A673 (cell line): ENCODE measurements around the gene SUN3. TPM values are rescaled to one million over a fixed set of nuclear protein-coding genes. Genes with fewer than 3 reads are reported as not detected.

ENCODE experiments used
- BruUV-seq: library from RNA; stranded (reverse); fragments of 400-500 nt; replicated peaks from 2 replicates; lab custom pipeline; 2021; lab: Mats Ljungman, UMichigan
- CTCF ChIA-PET: fragments of 300-600 bp; sonication (Branson Sonifier 250); formaldehyde crosslinking; loops from one replicate; lab custom pipeline; 2022; ENCODE audit warnings: antibody characterized with exemption; lab: Charles Lee
- POLR2A ChIA-PET: fragments of 300-600 bp; sonication (Branson Sonifier 250); formaldehyde crosslinking; loops from one replicate; lab custom pipeline; 2022; ENCODE audit warnings: antibody characterized with exemption; ENCODE audit not compliant: low non-redundant PET; lab: Charles Lee
- DNase-seq: peaks from one replicate; pipeline ENCODE4 v3.0.0-alpha.2; 2015; ENCODE audit warnings: low spot score
- H3K27ac ChIP-seq: fragments of 200-600 bp; sonication (generic); 2 replicates; pipeline ENCODE4 v1.5.1; 2016; ENCODE audit warnings: mixed run types, low read depth, mild to moderate bottlenecking, mixed read lengths, antibody characterized with exemption, low read length; ENCODE audit not compliant: poor library complexity, severe bottlenecking
- H3K27me3 ChIP-seq: fragments of 200-600 bp; sonication (generic); replicated peaks from 2 replicates; pipeline ENCODE4 v1.6.1; 2017; ENCODE audit warnings: mixed run types, low read depth, mild to moderate bottlenecking, mixed read lengths, antibody characterized with exemption, low read length; ENCODE audit not compliant: insufficient read depth, poor library complexity
- H3K36me3 ChIP-seq: fragments of 200-600 bp; sonication (generic); 2 replicates; pipeline ENCODE4 v1.6.1; 2016; ENCODE audit warnings: mixed run types, mild to moderate bottlenecking, mixed read lengths, antibody characterized with exemption, low read length; ENCODE audit not compliant: insufficient read depth, poor library complexity, severe bottlenecking
- H3K4me1 ChIP-seq: fragments of 200-600 bp; sonication (generic); 2 replicates; pipeline ENCODE4 v1.6.1; 2017; ENCODE audit warnings: mixed run types, mild to moderate bottlenecking, mixed read lengths, antibody characterized with exemption, low read length; ENCODE audit not compliant: insufficient read depth, poor library complexity, severe bottlenecking
- H3K4me3 ChIP-seq: fragments of 200-600 bp; sonication (generic); 2 replicates; pipeline ENCODE4 v1.5.1; 2016; ENCODE audit warnings: low read depth, mixed run types, mild to moderate bottlenecking, mixed read lengths, low read length; ENCODE audit not compliant: poor library complexity, severe bottlenecking
- H3K9me3 ChIP-seq: fragments of 200-600 bp; sonication (generic); 2 replicates; pipeline ENCODE4 v1.6.1; 2016; ENCODE audit warnings: mixed run types, low read depth, mild to moderate bottlenecking, mixed read lengths, antibody characterized with exemption, low read length; ENCODE audit not compliant: poor library complexity, severe bottlenecking
- EZH2 ChIP-seq: fragments of 200-600 bp; sonication (generic); IDR thresholded peaks from 2 replicates; pipeline ENCODE4 v1.6.1; 2017; ENCODE audit warnings: borderline replicate concordance, low read depth, mild to moderate bottlenecking, mixed read lengths, antibody characterized with exemption, low read length; ENCODE audit not compliant: poor library complexity, severe bottlenecking
- intact Hi-C: fragments of 100-400 bp; cut with micrococcal nuclease; formaldehyde crosslinking; loops from one replicate; pipeline ENCODE4 v1.10.0; 2022; ENCODE audit not compliant: unreplicated experiment
- total RNA-seq: library from RNA; stranded (reverse); gene quantifications from 2 replicates; pipeline ENCODE4 v1.2.3, GENCODE V29; 2021
- TF ChIP-seq, protein P1 (sequence below): fragments of 300-800, 200-600 bp; sonication (generic); conservative IDR thresholded peaks from 2 replicates; pipeline ENCODE4 v1.5.1; 2017; ENCODE audit warnings: low read depth, mild to moderate bottlenecking, antibody characterized with exemption, low read length, moderate library complexity, mixed read lengths

SUN3 gene
- total RNA-seq, 1 experiment from 2014 or later: not detected

GRCh38 chr7:47952224-47952623 is 76.7 kb downstream of the SUN3 start:
- H3K4me1 ChIP-seq: no peaks in the 10 kb centered on the region
- ChIA-PET CTCF (no interaction called here), POLR2A (no interaction called here)
- no peak for TF ChIP-seq EZH2
- TF ChIP-seq, protein P1, sequence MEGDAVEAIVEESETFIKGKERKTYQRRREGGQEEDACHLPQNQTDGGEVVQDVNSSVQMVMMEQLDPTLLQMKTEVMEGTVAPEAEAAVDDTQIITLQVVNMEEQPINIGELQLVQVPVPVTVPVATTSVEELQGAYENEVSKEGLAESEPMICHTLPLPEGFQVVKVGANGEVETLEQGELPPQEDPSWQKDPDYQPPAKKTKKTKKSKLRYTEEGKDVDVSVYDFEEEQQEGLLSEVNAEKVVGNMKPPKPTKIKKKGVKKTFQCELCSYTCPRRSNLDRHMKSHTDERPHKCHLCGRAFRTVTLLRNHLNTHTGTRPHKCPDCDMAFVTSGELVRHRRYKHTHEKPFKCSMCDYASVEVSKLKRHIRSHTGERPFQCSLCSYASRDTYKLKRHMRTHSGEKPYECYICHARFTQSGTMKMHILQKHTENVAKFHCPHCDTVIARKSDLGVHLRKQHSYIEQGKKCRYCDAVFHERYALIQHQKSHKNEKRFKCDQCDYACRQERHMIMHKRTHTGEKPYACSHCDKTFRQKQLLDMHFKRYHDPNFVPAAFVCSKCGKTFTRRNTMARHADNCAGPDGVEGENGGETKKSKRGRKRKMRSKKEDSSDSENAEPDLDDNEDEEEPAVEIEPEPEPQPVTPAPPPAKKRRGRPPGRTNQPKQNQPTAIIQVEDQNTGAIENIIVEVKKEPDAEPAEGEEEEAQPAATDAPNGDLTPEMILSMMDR: no peak
- H3K27me3 ChIP-seq: no peaks in the 10 kb centered on the region
- intact Hi-C loops: no loop called here
- no TSS peak for BruUV-seq
- H3K9me3 ChIP-seq: no peaks in the 10 kb centered on the region
- H3K4me3 ChIP-seq: no peak overlapping the region
- no peak overlapping the region for H3K27ac ChIP-seq
- DNase-seq: no peak
- H3K36me3 ChIP-seq: peaks cover 6% of the 10 kb centered on the region

DNA sequence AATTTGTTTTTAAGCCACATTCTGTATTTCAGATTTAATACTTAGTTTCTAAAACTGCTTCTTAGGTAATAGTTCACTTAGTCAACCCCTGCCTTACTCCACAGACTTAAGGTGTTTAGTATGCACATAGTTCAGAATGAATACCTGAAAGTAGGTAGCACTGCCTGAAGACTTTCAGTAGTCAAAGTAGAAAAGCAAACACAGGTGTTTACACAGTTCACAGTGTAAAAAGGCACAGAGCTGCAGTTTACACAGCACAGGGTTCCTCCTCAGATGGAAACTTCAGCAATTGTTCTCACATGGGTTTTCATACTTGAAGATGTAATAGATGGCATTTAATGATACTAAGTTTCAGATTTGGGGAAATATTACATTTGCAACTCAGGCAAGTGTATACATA is 77.5 kb downstream of the SUN3 start:
- DNase-seq: no peak
- no peak overlapping the region for H3K4me3 ChIP-seq
- no peaks in the 10 kb centered on the region for H3K36me3 ChIP-seq
- intact Hi-C loops: no loop called here
- ChIA-PET CTCF (no interaction called here), POLR2A (no interaction called here)
- no peaks in the 10 kb centered on the region for H3K4me1 ChIP-seq
- TF ChIP-seq, protein P1: no peak
- no peak for TF ChIP-seq EZH2
- no peaks in the 10 kb centered on the region for H3K27me3 ChIP-seq
- H3K27ac ChIP-seq: no peak overlapping the region
- no peaks in the 10 kb centered on the region for H3K9me3 ChIP-seq
- BruUV-seq: no TSS peak

GRCh38 chr7:47950714-47951113 is 78.2 kb downstream of the SUN3 start:
- Histone ChIP-seq H3K4me3 (no peak overlapping the region), H3K9me3 (no peaks in the 10 kb centered on the region), H3K27ac (no peak overlapping the region), H3K4me1 (no peaks in the 10 kb centered on the region), H3K27me3 (no peaks in the 10 kb centered on the region), H3K36me3 (no peaks in the 10 kb centered on the region)
- ChIA-PET CTCF (no interaction called here), POLR2A (no interaction called here)
- no peak for DNase-seq
- intact Hi-C loops: no loop called here
- no peak for TF ChIP-seq EZH2
- TF ChIP-seq, protein P1: no peak
- BruUV-seq: no TSS peak
